Lower leg skin (tissue), 3 donors: ENCODE results near the gene C5AR1.

Experiments used
- POLR2A ChIP-seq, 2 donors: fragments of 450-650 bp; IDR thresholded peaks; one replicate each; pipeline ENCODE4 v1.6.1; 2016 to 2017; ENCODE audit warnings: antibody characterized with exemption in 2 of 2, mild to moderate bottlenecking in 1 of 2, moderate library complexity in 1 of 2
- TF ChIP-seq, protein P1 (sequence below), 3 donors: fragments of 450-650 bp; IDR thresholded peaks; one replicate each; pipeline ENCODE4 v1.5.1; 2016; ENCODE audit warnings: antibody characterized with exemption in 3 of 3, mild to moderate bottlenecking in 3 of 3, moderate library complexity in 2 of 3

DNA sequence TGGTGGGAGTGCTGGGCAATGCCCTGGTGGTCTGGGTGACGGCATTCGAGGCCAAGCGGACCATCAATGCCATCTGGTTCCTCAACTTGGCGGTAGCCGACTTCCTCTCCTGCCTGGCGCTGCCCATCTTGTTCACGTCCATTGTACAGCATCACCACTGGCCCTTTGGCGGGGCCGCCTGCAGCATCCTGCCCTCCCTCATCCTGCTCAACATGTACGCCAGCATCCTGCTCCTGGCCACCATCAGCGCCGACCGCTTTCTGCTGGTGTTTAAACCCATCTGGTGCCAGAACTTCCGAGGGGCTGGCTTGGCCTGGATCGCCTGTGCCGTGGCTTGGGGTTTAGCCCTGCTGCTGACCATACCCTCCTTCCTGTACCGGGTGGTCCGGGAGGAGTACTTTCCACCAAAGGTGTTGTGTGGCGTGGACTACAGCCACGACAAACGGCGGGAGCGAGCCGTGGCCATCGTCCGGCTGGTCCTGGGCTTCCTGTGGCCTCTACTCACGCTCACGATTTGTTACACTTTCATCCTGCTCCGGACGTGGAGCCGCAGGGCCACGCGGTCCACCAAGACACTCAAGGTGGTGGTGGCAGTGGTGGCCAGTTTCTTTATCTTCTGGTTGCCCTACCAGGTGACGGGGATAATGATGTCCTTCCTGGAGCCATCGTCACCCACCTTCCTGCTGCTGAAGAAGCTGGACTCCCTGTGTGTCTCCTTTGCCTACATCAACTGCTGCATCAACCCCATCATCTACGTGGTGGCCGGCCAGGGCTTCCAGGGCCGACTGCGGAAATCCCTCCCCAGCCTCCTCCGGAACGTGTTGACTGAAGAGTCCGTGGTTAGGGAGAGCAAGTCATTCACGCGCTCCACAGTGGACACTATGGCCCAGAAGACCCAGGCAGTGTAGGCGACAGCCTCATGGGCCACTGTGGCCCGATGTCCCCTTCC is 10.5 kb downstream of the C5AR1 start:
- TF ChIP-seq, protein P1, sequence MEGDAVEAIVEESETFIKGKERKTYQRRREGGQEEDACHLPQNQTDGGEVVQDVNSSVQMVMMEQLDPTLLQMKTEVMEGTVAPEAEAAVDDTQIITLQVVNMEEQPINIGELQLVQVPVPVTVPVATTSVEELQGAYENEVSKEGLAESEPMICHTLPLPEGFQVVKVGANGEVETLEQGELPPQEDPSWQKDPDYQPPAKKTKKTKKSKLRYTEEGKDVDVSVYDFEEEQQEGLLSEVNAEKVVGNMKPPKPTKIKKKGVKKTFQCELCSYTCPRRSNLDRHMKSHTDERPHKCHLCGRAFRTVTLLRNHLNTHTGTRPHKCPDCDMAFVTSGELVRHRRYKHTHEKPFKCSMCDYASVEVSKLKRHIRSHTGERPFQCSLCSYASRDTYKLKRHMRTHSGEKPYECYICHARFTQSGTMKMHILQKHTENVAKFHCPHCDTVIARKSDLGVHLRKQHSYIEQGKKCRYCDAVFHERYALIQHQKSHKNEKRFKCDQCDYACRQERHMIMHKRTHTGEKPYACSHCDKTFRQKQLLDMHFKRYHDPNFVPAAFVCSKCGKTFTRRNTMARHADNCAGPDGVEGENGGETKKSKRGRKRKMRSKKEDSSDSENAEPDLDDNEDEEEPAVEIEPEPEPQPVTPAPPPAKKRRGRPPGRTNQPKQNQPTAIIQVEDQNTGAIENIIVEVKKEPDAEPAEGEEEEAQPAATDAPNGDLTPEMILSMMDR (IDR thresholded peaks at IDR 0.05) = no peak
- no peak for TF ChIP-seq POLR2A (IDR thresholded peaks at IDR 0.05)
